HepG2 (cell line): ENCODE data around the gene ATP5PB. TPM values are rescaled to one million over a fixed set of nuclear protein-coding genes. Genes with fewer than 3 reads are reported as not detected.

Experiments used
- ATAC-seq: fragments of 200-7000 bp; cut with Tn5 transposase; 3 replicates; pipeline ENCODE4 v1.9.1; 2020; ENCODE audit warnings: mild to moderate bottlenecking, moderate library complexity
- BruUV-seq: library from RNA; stranded (reverse); fragments of 400-500 nt; replicated peaks from 2 replicates; lab custom pipeline; 2021; lab: Mats Ljungman, UMichigan
- CTCF ChIA-PET: fragments of 300-600 bp; formaldehyde crosslinking; extraction: SDS; loops from one replicate; lab custom pipeline; 2021; ENCODE audit warnings: low total read pairs, inconsistent platforms, low intra/inter-chr PET ratio; lab: Yijun Ruan, JAX
- POLR2A ChIA-PET: fragments of 350-600 bp; sonication (Branson Sonifier 250); formaldehyde crosslinking; loops from one replicate; lab custom pipeline; 2020; ENCODE audit warnings: antibody characterized with exemption, inconsistent platforms; lab: Yijun Ruan, JAX
- DNase-seq: peaks from one replicate; pipeline ENCODE4 v3.0.0-alpha.2; 2015; ENCODE audit warnings: low spot score
- FAIRE-seq: peaks from 3 replicates; lab custom pipeline; 2011; peaks lifted over from hg19 to GRCh38; lab: Jason Lieb, UNC
- H2AFZ ChIP-seq: one replicate; pipeline ENCODE4 v1.6.1; 2011; ENCODE audit warnings: low read length, inconsistent platforms
- H3K27ac ChIP-seq: fragments of 300-600 bp; 3 replicates; pipeline ENCODE4 v1.8.0; 2011; ENCODE audit warnings: mixed run types, mild to moderate bottlenecking, mixed read lengths, low read length, inconsistent platforms; ENCODE audit not compliant: insufficient read depth; ENCODE audit errors: extremely low read length
- H3K27me3 ChIP-seq, 2 experiments: fragments of 200-600 bp in 1 of 2; 2 replicates in 1 of 2; 3 replicates in 1 of 2; pipeline versions ENCODE4 v1.6.0 to v1.8.0; 2011; ENCODE audit warnings: low read length in 2 of 2, mild to moderate bottlenecking in 2 of 2, moderate library complexity in 2 of 2, inconsistent platforms in 1 of 2; ENCODE audit not compliant: insufficient read depth in 2 of 2, control insufficient read depth in 1 of 2
- H3K36me3 ChIP-seq, 2 experiments: fragments of 200-600 bp in 1 of 2; replicated peaks in 1 of 2; 2 replicates in 1 of 2; 3 replicates in 1 of 2; pipeline versions ENCODE4 v1.5.1 to v1.8.0; 2011; ENCODE audit warnings: low read length in 2 of 2, inconsistent platforms in 1 of 2; ENCODE audit not compliant: insufficient read depth in 2 of 2, control insufficient read depth in 1 of 2
- H3K4me1 ChIP-seq: 2 replicates; pipeline ENCODE4 v1.5.1; 2012; ENCODE audit warnings: low read length, inconsistent platforms; ENCODE audit not compliant: insufficient read depth
- H3K4me2 ChIP-seq: 2 replicates; pipeline ENCODE4 v1.6.0; 2011; ENCODE audit warnings: low read depth, low read length, inconsistent platforms
- H3K4me3 ChIP-seq, 3 experiments: fragments of 200-600 bp in 1 of 3; sonication (generic), shearing (Covaris generic) in 1 of 3; replicated peaks in 1 of 3; 2 replicates each; pipeline ENCODE4 v1.5.1; 2011 to 2016; ENCODE audit warnings: low read length in 3 of 3, inconsistent platforms in 2 of 3, low read depth in 2 of 3, mild to moderate bottlenecking in 2 of 3, control low read depth in 1 of 3, mixed read lengths in 1 of 3; ENCODE audit not compliant: insufficient read depth in 1 of 3
- H3K79me2 ChIP-seq: one replicate; pipeline ENCODE4 v1.6.1; 2011; ENCODE audit warnings: low read length, inconsistent platforms; ENCODE audit not compliant: insufficient read depth
- H3K9ac ChIP-seq: 2 replicates; pipeline ENCODE4 v1.6.0; 2011; ENCODE audit warnings: mild to moderate bottlenecking, low read depth, low read length, inconsistent platforms; ENCODE audit not compliant: insufficient read depth
- H3K9me3 ChIP-seq: 2 replicates; pipeline ENCODE4 v1.5.1; 2012; ENCODE audit warnings: mild to moderate bottlenecking, low read length
- H4K20me1 ChIP-seq: 2 replicates; pipeline ENCODE4 v1.6.0; 2011; ENCODE audit warnings: inconsistent platforms, mild to moderate bottlenecking, low read length, moderate library complexity; ENCODE audit not compliant: insufficient read depth
- MAF1 ChIP-seq: sonication (generic); formaldehyde crosslinking; IDR thresholded peaks from 2 replicates; pipeline ENCODE4 v1.5.0; 2020; ENCODE audit warnings: missing genetic modification reagents, borderline replicate concordance
- NRL ChIP-seq: sonication (generic); formaldehyde crosslinking; IDR thresholded peaks from 2 replicates; pipeline ENCODE4 v1.5.0; 2020; ENCODE audit warnings: missing genetic modification reagents, mild to moderate bottlenecking, moderate library complexity, borderline replicate concordance
- RBM22 ChIP-seq: fragments of 200-400 bp; formaldehyde crosslinking; optimal IDR thresholded peaks from 2 replicates; pipeline ENCODE3; 2017; ENCODE audit warnings: mild to moderate bottlenecking, low read length, moderate library complexity
- SMAD3 ChIP-seq: sonication (generic); formaldehyde crosslinking; IDR thresholded peaks from 2 replicates; pipeline ENCODE4 v1.4.0; 2020; ENCODE audit warnings: missing genetic modification reagents
- TEAD2 ChIP-seq: sonication (generic); formaldehyde crosslinking; IDR thresholded peaks from 2 replicates; pipeline ENCODE4 v1.9.0; 2021; ENCODE audit warnings: missing genetic modification reagents
- ZNF296 ChIP-seq: sonication (generic); formaldehyde crosslinking; conservative IDR thresholded peaks from 2 replicates; pipeline ENCODE4 v1.5.0; 2020; ENCODE audit warnings: mild to moderate bottlenecking, missing genetic modification reagents
- ZNF644 ChIP-seq: IDR thresholded peaks from 2 replicates; pipeline ENCODE4 v1.6.1; 2016; ENCODE audit warnings: low read depth
- ZNF7 ChIP-seq: IDR thresholded peaks from 2 replicates; pipeline ENCODE4 v1.6.1; 2016; ENCODE audit warnings: missing biosample characterization, missing genetic modification reagents
- WGBS: methylation state at CpG from one replicate; pipeline ENCODE4 v1.1.6; 2017; ENCODE audit warnings: low lambda C conversion rate; 5-methylcytosine and 5-hydroxymethylcytosine counted together
- in situ Hi-C: cut with HindIII; loops from 2 replicates; pipeline ENCODE4 v1.10.0; 2017; ENCODE audit warnings: low pct_unique_long_range_greater_than_20kb; ENCODE audit not compliant: extremely low pct_ligation_motif_present
- intact Hi-C: fragments of 100-400 bp; cut with micrococcal nuclease; formaldehyde crosslinking; loops from one replicate; pipeline ENCODE4 v1.10.0; 2022; ENCODE audit not compliant: unreplicated experiment
- polyA plus RNA-seq, 8 experiments: library from polyadenylated mRNA; depleted of rRNA in 3 of 8; stranded (reverse) in 7 of 8; unstranded in 1 of 8; fragments of >200 nt; fragmentation: Illumina TruSeq in 4 of 8; extraction: Trizol in 4 of 8; gene quantifications; 2 replicates each; pipeline versions ENCODE4 v1.2.1 to v1.2.3, GENCODE V29; 2011 to 2016; ENCODE audit warnings: low read depth in 4 of 8, missing spikeins in 1 of 8, mixed read lengths in 1 of 8; ENCODE audit not compliant: insufficient read depth in 1 of 8
- total RNA-seq, 5 experiments: library from RNA; depleted of rRNA; stranded (reverse); fragments of >200 nt; fragmentation: Illumina TruSeq; extraction: Trizol; gene quantifications; 2 replicates each; pipeline ENCODE4 v1.2.3, GENCODE V29; 2016; ENCODE audit warnings: low read depth in 1 of 5

The ATP5PB gene
- total and polyA plus RNA-seq, 2 of the 13 experiments (the other 11 are each of a cell fraction or from before 2014, with no cell fraction given) = 297 to 541 TPM

DNA sequence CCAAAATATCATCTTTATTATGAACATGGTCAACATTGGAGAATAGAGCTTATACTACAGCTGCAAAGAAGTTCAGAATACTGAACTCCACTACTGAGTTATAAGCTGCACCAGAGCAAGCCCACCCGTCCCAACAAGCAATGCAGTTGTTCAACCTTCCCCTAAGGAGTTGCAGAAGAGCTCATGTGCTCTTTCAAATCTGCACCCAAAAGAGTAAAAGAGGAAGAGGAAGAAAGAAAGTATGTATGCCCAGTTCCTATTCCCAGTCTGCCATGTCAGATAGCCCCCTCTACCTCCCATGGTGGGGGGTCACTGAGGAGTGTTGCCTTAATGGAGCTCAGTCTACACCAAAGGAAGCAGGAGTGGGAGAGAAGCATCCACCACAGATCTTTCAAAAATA is 31.4 kb downstream of the ATP5PB start:
- ChIA-PET POLR2A (no interaction called here), CTCF (interaction anchor here (1.3 to 2.4 kb wide), 2 partner anchors 176 to 268 kb away, joined by 3 to 26 read pairs; no protein-coding TSS in a partner anchor)
- H3K27me3 ChIP-seq = peaks cover 0 to 6% of the 10 kb centered on the region in 2 experiments; a peak in 2 of 5 replicates
- TF ChIP-seq NRL (CRISPR knock-in tag) (no peak), SMAD3 (no peak), RBM22 (no peak), ZNF7 (CRISPR knock-in tag) (no peak), ZNF296 (CRISPR knock-in tag) (no peak), ZNF644 (no peak), TEAD2 (CRISPR knock-in tag) (no peak), MAF1 (CRISPR knock-in tag) (no peak)
- intact Hi-C loops (loop anchor here (1.0 kb wide), 3 partner anchors 176 to 289 kb away; no protein-coding TSS in a partner anchor), in situ Hi-C loops (loop anchor here (5.0 kb wide), 1 partner anchor 287 kb away; no protein-coding TSS in a partner anchor)
- WGBS = 19% methylated on average over 1 of the region's 1 CpG
- no peak for DNase-seq
- no TSS peak for BruUV-seq
- no peak overlapping the region for H3K4me3 ChIP-seq
- FAIRE-seq = no peak
- no peaks in the 10 kb centered on the region for H3K79me2 ChIP-seq
- H3K27ac ChIP-seq = no peak overlapping the region
- H3K4me1 ChIP-seq = peaks cover 13% of the 10 kb centered on the region
- no peaks in the 10 kb centered on the region for H4K20me1 ChIP-seq
- no peaks in the 10 kb centered on the region for H3K36me3 ChIP-seq
- H2AFZ ChIP-seq = no peak overlapping the region
- no peak for ATAC-seq
- no peaks in the 10 kb centered on the region for H3K9me3 ChIP-seq
- no peak overlapping the region for H3K4me2 ChIP-seq
- H3K9ac ChIP-seq = no peak overlapping the region
